BLaER1 (cell line): Measurements from ENCODE around the gene D2HGDH.
"Not testable (repeated sequence)": the region's sequence is repeated elsewhere in the genome, so short reads cannot be mapped to it uniquely, and the experiment has no call there.

ENCODE experiments used
- H3K27ac ChIP-seq: shearing (Covaris generic); formaldehyde crosslinking; 2 replicates; pipeline ENCODE4 v1.8.1; 2022
- H3K27me3 ChIP-seq: shearing (Covaris generic); formaldehyde crosslinking; 2 replicates; pipeline ENCODE4 v1.8.1; 2022
- H3K36me3 ChIP-seq: shearing (Covaris generic); formaldehyde crosslinking; 2 replicates; pipeline ENCODE4 v1.8.1; 2022
- H3K4me1 ChIP-seq: shearing (Covaris generic); formaldehyde crosslinking; 2 replicates; pipeline ENCODE4 v1.8.1; 2022
- H3K4me2 ChIP-seq: shearing (Covaris generic); formaldehyde crosslinking; 2 replicates; pipeline ENCODE4 v1.8.1; 2022
- H3K4me3 ChIP-seq: shearing (Covaris generic); formaldehyde crosslinking; 2 replicates; pipeline ENCODE4 v1.8.1; 2022
- H3K9ac ChIP-seq: shearing (Covaris generic); formaldehyde crosslinking; 2 replicates; pipeline ENCODE4 v1.8.1; 2022
- H3K9me3 ChIP-seq: shearing (Covaris generic); formaldehyde crosslinking; 2 replicates; pipeline ENCODE4 v1.8.1; 2022
- H4K20me1 ChIP-seq: shearing (Covaris generic); formaldehyde crosslinking; 2 replicates; pipeline ENCODE4 v1.8.1; 2022
- Cebpa-rat ChIP-seq: shearing (Covaris generic); IDR thresholded peaks from 2 replicates; pipeline ENCODE4 v1.8.1; 2022

The D2HGDH gene

DNA sequence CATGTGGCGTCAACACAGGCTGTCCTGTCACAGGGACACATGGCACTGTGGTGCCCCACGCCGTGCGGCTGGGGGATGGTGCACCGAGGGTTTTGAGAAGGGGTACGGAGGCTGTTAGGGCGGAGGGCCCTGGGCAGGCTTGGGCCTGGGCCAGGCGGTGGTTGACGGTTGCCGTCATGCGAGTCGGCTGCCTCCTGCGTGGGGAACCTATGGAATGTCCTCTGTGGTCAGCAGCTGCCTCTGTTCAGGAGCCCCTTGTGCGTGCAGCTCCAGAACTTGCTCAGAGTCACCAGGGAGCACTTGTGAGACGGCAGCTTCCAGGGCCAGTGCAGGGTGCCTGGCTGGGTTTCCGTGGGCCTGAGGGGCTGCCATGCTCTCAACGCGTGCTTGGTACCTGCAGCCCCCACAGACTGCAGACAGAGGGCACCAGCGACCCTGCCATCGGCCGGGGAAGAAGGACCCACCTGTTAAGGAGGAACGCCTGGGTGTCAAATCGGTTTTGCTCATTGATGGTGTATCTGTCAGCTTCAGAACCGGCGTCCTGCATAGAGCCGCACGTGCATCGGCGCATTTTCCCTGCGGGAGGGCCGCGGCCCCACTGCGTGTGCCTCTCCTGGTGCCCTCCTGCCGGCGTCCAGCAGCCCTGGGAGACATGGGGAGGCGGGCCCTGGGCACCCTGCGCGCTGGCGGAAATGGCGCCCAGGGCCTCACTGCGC is 10.0 kb upstream of the D2HGDH start:
- H3K4me2 ChIP-seq, result peak overlapping the region; percentile 65
- peaks cover 78% of the 10 kb centered on the region for H3K4me1 ChIP-seq
- peaks cover 68% of the 10 kb centered on the region for H3K36me3 ChIP-seq
- no peaks in the 10 kb centered on the region; the same call in none of the 2 replicates for H4K20me1 ChIP-seq
- H3K9ac ChIP-seq, result no peak overlapping the region
- H3K4me3 ChIP-seq, result no peak overlapping the region
- TF ChIP-seq Cebpa-rat, result no peak; the same call in 1 of the 2 replicates
- no peak overlapping the region for H3K27ac ChIP-seq
- H3K27me3 ChIP-seq, result no peaks in the 10 kb centered on the region
- H3K9me3 ChIP-seq, result peaks cover 27% of the 10 kb centered on the region

DNA sequence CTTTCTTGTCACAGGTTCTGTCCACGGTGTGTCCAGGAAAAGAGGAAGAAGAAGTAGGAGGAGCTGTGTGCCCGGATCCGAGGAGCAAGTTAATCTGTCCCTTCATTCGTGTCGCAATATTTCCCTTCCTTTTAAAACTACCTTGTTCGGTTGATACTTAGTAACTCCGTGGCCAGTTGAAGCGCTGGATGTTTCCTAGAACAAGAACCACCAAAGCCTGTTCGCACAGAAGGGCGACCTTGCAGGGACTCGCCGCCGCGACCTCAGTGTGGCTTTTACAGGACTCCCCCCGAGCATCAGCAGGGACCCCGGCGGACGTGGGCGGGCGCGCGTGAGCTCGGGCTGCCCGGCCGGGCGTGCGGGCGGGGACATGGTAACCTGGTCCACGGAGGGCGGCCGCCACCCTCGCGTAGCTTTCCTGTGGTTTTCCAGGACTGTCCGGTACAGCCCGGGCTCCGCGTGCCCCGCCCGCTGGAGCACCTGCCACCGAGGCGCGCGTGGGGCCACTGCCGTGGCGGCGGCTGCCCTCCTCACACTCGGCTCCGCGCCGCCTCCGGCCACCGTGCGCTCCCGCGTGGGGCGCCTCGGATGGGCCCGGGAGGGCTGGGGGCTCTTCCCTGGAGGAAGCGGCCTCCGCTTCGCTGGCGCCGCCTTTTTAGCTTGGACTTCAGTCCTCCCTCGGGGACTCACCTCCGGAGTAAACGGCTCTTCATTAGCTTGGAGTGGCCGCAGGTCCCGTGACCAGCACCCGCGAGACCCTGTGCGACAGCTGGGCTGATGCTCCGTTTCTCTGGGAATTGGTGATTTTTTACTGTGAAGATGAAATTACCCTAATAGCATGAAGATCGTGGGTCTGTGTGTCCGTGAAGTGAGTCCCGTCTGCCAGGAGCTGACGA is 9.2 kb upstream of the D2HGDH start:
- Histone ChIP-seq H4K20me1 (no peaks in the 10 kb centered on the region; the same call in none of the 2 replicates), H3K27ac (no peak overlapping the region), H3K4me3 (no peak overlapping the region), H3K4me1 (peaks cover 78% of the 10 kb centered on the region), H3K9ac (no peak overlapping the region), H3K9me3 (peaks cover 27% of the 10 kb centered on the region), H3K36me3 (peaks cover 60% of the 10 kb centered on the region), H3K4me2 (peak overlapping the region; percentile 65), H3K27me3 (no peaks in the 10 kb centered on the region)
- 0 out of 2 replicates have a peak, but pooled peaks have one; percentile 35 for TF ChIP-seq Cebpa-rat

DNA sequence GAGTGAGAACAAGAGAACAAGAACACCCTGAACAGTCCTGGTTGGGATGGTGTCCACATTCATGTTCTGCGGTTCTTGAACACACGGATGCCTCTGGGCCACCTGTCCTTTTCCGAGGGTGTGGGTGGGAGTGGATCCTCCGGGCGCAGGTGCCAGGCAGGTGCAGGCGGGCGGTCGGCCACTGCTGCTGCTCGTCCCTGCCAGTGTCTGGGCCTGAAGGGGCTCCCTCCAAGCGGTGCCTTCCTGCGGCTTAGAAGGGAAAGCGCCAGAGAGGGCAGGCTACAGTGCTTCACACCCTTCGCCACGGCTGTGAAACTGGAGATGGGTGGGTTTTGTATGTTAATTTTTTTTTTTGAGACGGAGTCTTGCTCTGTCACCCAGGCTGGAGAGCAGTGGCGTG is 8.0 kb upstream of the D2HGDH start:
- Histone ChIP-seq H3K36me3 (peaks cover 48% of the 10 kb centered on the region), H3K9ac (peak overlapping the region; percentile 53; the same call in 1 of the 2 replicates), H3K4me3 (no peak overlapping the region), H3K27me3 (no peaks in the 10 kb centered on the region), H3K4me1 (peaks cover 78% of the 10 kb centered on the region), H3K9me3 (peaks cover 27% of the 10 kb centered on the region), H3K4me2 (peak overlapping the region; percentile 65), H3K27ac (peak overlapping the region; percentile 72), H4K20me1 (no peaks in the 10 kb centered on the region)
- no peak for TF ChIP-seq Cebpa-rat

DNA sequence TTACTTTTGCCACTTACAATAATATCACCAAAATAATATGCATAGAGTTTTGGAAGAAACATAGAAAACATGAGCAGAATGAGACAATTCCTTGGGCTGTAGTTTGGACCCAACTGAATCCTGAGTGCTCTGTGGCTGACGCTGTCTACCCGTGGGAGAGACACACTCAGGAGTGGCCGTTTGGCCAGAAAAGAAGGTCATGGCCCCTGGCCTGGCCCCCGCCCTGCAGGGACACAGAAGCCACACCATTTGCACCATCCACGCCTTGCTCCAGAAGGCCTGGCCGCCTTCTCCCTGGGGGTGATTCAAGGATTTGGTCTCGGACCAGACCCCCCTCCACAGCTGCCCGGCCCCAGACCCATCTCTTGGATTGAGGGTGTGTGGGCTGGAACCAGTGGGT is 6.4 kb upstream of the D2HGDH start:
- no peaks in the 10 kb centered on the region for H3K27me3 ChIP-seq
- H3K4me2 ChIP-seq, result no peak overlapping the region; the same call in 1 of the 2 replicates
- peaks cover 85% of the 10 kb centered on the region for H3K4me1 ChIP-seq
- peaks cover 15% of the 10 kb centered on the region for H3K9me3 ChIP-seq
- H3K27ac ChIP-seq, result peak overlapping the region; percentile 30; the same call in 1 of the 2 replicates
- no peak for TF ChIP-seq Cebpa-rat
- no peak overlapping the region for H3K9ac ChIP-seq
- H4K20me1 ChIP-seq, result no peaks in the 10 kb centered on the region
- H3K4me3 ChIP-seq, result no peak overlapping the region
- peaks cover 32% of the 10 kb centered on the region for H3K36me3 ChIP-seq

DNA sequence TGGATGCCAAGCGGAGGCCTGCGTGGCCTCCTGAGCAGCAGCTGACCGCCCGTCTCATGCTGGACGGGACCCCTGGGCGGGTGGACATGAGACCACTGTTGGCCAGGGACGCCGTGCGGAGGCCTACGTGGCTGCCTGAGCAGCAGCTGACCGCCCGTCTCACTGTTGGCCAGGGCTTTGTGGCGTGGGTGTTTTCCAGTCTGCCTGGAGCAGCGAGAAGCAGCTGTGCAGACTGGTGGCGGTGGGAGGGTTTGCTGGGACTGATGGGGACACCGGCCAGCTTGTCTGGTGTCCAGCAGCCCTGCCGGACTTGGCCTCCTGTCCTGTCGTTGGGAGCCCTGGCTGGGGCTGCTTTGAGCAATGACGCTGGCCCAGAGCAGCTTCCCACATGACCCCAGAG is 5.8 kb upstream of the D2HGDH start:
- Histone ChIP-seq H3K9ac (no peak overlapping the region), H3K4me2 (peak overlapping the region; percentile 7; the same call in 1 of the 2 replicates), H3K9me3 (peaks cover 9% of the 10 kb centered on the region), H4K20me1 (no peaks in the 10 kb centered on the region), H3K27me3 (no peaks in the 10 kb centered on the region), H3K4me3 (no peak overlapping the region), H3K27ac (peak overlapping the region; percentile 30; the same call in 1 of the 2 replicates), H3K36me3 (peaks cover 26% of the 10 kb centered on the region), H3K4me1 (peaks cover 91% of the 10 kb centered on the region)
- no peak for TF ChIP-seq Cebpa-rat

DNA sequence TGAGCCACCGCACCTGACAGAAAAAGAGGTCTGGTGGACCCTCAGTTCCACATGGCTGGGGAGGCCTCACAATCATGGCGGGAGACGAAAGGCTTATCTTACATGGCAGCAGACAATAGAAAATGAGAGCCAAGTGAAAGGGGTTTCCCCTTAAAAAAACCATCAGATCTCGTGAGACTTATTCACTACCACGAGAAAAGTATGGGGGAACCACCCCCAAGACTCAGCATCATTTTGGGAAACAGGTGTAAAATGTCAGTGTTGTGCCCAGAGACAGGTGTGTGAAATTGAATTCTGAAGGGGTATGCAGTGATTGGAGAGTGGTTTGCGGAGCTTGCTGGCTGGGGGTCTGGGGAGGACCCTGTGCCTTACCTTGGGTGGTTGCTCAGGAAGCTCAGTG is 4.6 kb upstream of the D2HGDH start:
- H4K20me1 ChIP-seq, result no peaks in the 10 kb centered on the region
- no peaks in the 10 kb centered on the region for H3K9me3 ChIP-seq
- no peak overlapping the region for H3K9ac ChIP-seq
- H3K36me3 ChIP-seq, result peaks cover 14% of the 10 kb centered on the region
- TF ChIP-seq Cebpa-rat, result no peak
- peak overlapping the region; percentile 98 for H3K4me2 ChIP-seq
- peak overlapping the region; percentile 72; the same call in 1 of the 2 replicates for H3K27ac ChIP-seq
- H3K4me3 ChIP-seq, result no peak overlapping the region
- no peaks in the 10 kb centered on the region for H3K27me3 ChIP-seq
- peaks cover 88% of the 10 kb centered on the region for H3K4me1 ChIP-seq

DNA sequence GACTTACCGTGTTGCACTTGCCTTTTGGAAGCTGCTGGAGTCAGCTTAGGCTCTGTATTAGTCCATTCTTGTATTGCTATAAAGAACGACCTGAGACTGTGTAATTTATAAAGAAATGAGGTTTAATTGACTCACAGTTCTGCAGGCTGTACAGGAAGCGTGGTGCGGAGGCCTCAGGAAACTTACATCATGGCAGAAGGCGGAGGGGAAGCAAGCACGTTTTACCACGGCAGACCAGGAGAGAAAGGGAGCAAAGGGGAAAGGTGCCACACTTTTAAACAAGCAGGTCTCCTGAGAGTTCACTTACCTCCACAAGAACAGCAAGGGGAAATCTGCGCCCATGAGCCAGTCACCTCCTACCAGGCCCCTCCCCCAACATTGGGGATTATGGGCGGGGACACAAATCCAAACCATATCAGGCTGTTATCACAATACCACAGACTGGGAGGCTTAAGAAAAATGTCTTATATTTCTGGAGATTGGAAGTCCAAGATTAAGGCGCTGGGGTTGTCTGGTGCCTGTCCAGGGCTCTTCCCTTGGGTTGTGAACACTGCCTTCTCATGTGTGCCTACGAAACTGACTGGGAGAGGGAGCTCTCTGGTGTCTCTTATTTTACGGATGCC is 3.6 kb upstream of the D2HGDH start:
- Histone ChIP-seq H3K9ac (no peak overlapping the region; the same call in 1 of the 2 replicates), H3K27me3 (no peaks in the 10 kb centered on the region), H3K4me3 (no peak overlapping the region), H3K4me2 (peak overlapping the region; percentile 98), H3K4me1 (peaks cover 84% of the 10 kb centered on the region), H4K20me1 (peaks cover 2% of the 10 kb centered on the region; the same call in 1 of the 2 replicates), H3K9me3 (no peaks in the 10 kb centered on the region), H3K27ac (peak overlapping the region; percentile 72), H3K36me3 (0 out of 2 replicates have a peak, but pooled peaks cover 7% of the 10 kb centered on the region)
- no peak for TF ChIP-seq Cebpa-rat

GRCh38 chr2:241732513-241733186 is 1.8 kb upstream of the D2HGDH start:
- Histone ChIP-seq H3K4me1 (peaks cover 84% of the 10 kb centered on the region), H3K27ac (peak overlapping the region; percentile 93), H3K9ac (peak overlapping the region; percentile 53; the same call in 1 of the 2 replicates), H3K36me3 (peaks cover 12% of the 10 kb centered on the region; the same call in 1 of the 2 replicates), H3K4me2 (peak overlapping the region; percentile 98), H3K4me3 (peak overlapping the region; percentile 81; the same call in 1 of the 2 replicates)
- H4K20me1 ChIP-seq, H3K27me3 ChIP-seq, H3K9me3 ChIP-seq: not testable (repeated sequence)
